Cardiac fibroblast (primary cell): ENCODE results near the gene LY6G6C.
A peak's percentile ranks its signal among the peaks of the same experiment; 100 is the strongest.

Experiments used
- DNase-seq, 2 donors: peaks; one replicate each; pipeline versions ENCODE4 v3.0.0 to v3.0.0-alpha.2; 2010; ENCODE audit warnings: low read depth in 2 of 2
- H3K4me3 ChIP-seq, 2 donors: replicated peaks in 1 of 2; 1 replicate in 1 of 2; 2 replicates in 1 of 2; pipeline ENCODE4 v1.5.1; 2011; ENCODE audit warnings: low read depth in 2 of 2, low read length in 2 of 2, mild to moderate bottlenecking in 2 of 2, moderate library complexity in 1 of 2
- TF ChIP-seq, protein P1 (sequence below): IDR thresholded peaks from one replicate; pipeline ENCODE4 v1.5.1; 2011; ENCODE audit warnings: low read depth, mild to moderate bottlenecking, low read length, inconsistent platforms

LY6G6C gene

DNA sequence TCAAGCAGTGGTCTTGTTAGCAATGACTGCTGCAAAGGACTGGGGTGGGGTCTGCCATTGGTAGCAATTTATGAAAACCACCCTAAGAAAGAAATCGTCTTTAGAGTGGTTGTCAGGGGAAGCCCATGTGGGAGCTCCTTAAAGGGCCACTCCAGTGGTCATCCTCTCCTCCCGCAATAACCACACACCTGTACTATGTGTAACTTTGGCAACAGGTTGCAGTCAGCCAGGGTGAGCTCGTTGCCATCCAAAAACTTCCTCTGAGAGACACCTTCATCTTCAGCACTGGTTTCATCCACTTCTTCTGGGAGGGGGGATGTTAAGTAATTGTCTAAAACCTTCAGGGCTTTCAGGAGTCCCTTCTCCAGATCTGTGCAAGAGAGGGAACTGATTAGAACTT lies 10.5 kb upstream of the LY6G6C start:
- no peak for DNase-seq
- TF ChIP-seq, protein P1, sequence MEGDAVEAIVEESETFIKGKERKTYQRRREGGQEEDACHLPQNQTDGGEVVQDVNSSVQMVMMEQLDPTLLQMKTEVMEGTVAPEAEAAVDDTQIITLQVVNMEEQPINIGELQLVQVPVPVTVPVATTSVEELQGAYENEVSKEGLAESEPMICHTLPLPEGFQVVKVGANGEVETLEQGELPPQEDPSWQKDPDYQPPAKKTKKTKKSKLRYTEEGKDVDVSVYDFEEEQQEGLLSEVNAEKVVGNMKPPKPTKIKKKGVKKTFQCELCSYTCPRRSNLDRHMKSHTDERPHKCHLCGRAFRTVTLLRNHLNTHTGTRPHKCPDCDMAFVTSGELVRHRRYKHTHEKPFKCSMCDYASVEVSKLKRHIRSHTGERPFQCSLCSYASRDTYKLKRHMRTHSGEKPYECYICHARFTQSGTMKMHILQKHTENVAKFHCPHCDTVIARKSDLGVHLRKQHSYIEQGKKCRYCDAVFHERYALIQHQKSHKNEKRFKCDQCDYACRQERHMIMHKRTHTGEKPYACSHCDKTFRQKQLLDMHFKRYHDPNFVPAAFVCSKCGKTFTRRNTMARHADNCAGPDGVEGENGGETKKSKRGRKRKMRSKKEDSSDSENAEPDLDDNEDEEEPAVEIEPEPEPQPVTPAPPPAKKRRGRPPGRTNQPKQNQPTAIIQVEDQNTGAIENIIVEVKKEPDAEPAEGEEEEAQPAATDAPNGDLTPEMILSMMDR = no peak
- H3K4me3 ChIP-seq = no peak overlapping the region

DNA sequence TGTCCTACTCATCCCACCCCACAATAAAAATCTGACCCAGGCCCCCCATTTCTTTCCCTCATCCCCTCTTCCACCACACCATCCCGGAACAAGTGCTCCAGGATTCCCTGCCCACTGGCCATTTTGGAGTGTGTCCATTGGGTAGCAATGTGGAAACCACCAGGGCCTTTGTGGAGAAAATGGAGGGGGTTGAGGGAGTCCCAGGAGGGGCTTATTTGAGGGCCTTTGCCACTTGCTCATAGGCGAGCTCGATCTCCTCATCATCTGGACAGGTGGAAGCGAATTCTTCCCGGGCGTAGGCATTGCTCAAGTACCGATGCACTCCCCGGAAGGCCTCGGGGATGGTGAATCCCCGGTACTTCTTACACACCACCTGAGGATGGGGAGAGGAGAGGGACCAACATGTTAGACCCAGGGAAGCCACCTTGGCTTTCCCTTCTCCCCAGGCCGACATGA lies 9.1 kb upstream of the LY6G6C start:
- TF ChIP-seq, protein P1 = no peak
- peak overlapping the region in 1 of 2 donors; percentile 65 for H3K4me3 ChIP-seq
- DNase-seq = no peak

DNA sequence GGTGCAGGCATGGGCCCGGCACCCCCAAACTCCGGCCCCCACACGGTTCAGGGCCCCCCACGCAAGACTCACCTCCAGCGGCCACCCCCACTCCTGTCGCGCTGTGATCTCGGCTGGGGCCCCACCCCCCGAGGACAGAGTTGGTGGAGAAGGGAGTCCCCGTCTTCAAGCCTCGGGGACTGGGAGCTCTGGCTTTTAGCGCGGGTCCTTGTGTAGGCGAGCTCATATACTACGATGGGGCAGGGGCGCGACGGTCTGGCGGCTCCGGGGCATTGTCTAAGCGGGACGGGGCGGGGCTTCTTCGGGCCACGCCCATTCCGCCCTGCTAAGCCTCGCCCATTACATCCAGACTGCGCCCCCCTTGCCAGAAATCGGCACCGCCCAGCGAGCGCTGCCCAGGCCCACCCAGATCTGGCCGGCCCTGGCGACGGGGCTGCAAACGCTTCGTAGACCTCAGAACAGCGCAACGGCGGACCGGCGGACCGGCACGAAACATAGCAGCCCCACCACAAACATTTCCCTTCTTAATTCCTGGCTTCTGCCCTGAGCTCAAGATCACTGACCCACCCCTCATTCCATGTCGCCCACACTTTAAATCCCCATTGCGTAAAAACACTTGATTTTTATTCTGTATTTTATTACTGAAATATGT lies 8.6 kb upstream of the LY6G6C start:
- TF ChIP-seq, protein P1 = no peak
- peak; percentile 90 to 95 for DNase-seq
- H3K4me3 ChIP-seq = peak overlapping the region; percentile 65 to 97

DNA sequence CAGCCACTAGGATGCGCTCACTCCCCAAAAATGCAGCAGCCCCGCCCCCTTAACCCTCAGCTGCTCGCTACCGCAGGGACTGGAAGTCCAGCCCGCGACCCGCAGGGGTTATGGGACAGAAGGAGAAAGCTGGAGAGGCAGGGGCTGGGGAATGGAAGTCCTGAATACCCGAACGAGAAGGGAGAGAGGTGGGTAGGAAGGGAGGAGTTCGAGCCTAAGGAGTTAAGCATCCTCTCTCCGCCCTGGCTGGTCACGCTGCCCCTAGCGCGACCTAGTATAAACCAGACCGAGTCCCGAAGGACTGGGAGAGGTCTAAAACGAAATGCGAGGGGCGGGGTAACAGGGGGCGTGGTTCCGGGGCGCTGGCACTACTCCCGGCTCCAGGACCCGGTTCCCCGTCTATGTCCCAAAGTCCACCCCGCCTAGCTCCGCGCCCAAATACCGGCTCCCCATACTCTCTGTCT lies 8.0 kb upstream of the LY6G6C start:
- H3K4me3 ChIP-seq = peak overlapping the region; percentile 65 to 97
- DNase-seq = peak; percentile 92 to 94
- TF ChIP-seq, protein P1 = no peak

DNA sequence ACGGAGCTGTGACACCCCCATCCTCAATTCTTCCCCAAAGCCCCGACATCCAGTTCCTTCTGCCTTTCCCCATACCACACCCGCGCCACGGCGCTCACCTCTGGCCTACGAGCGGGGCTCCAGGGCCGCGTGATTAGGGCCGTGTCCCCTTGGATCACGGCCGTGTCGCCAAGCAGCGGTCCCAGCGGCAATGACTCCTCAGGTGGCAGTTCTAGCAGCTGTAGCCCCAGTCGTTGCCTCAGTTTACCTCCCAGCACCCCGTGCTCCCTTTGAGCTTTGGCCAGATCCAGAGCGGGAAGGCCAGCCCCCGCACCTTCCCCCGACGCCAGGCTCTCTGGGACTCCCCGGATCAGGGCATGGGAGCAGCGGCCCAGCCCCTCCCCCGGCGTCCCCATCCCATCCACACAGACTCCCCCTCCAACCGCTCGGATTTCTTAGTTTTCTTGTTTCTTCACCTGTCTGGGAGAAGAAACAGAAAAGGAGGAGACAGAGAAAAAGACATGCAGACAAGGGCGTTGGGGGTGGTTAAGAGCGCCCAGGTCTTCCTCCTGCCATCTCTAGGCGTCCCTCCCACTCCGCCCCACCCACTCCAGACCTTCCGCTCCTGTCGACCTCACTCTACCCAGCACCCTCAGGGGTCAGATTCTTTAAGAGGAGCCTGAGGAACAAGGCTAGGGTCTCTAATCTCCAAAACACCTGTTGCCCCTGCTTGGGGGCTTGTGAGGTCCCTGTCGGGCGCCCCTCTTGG lies 7.4 kb upstream of the LY6G6C start, which contains the start of gene DDAH2:
DDAH2 (minus strand) TSS at position 533 of the 748 bp plus-strand sequence; CDS start at position 395, 138 bp downstream.
- H3K4me3 ChIP-seq = peak within 1 kb of the TSS; percentile 65 to 97
- TF ChIP-seq, protein P1 = peak; percentile 49
- no peak for DNase-seq

DNA sequence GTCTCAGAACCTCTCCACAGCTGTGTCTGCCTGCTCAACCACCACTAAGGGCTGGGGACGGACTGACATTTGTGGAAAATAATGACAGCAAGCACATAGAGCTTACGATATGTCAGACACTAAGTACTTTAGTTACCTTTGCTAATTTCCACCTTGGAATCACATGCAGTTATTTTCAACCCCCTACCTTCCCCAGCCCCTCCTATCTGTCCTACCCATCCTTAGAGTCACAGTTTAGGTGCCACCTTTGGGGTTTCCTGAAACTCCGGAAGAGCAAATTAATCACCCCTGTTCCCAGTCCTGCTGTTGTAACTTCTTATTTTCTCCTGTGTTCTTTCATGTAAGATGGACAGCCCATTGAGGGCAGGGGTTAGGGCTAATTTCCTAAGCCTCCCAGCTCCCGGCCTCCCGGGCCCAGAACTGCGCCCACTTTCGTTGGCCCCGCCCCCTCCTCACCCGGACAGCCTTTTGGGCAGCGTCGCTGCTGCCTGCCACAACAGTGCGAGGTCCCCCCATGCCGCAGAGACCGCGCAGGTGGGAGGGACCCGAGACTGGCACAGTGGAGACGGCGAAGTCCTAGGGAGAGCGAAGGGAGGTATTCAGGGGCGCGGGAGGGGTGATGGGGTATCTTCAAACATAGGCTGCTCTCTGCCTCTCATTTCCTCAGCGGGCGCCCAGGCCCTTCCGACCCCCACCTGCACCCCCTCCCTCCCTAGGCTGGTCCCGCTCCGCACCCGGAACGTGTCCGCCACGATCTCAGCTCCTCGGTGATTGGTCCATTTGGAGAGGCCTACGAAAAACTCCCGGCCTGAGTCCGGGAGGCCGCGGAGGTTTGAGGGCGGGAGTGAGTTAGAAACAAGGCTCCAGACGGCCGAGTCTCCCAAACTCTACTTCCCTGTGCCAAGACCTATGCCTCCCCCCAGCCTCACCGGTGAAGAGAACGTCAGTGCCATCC lies 6.4 kb upstream of the LY6G6C start:
- DNase-seq = no peak
- TF ChIP-seq, protein P1 = no peak
- H3K4me3 ChIP-seq = peak overlapping the region; percentile 65 to 97
